M059J (cell line): ENCODE results near the gene PARP2. TPM values are rescaled to one million over a fixed set of nuclear protein-coding genes. Genes with fewer than 3 reads are reported as not detected.
"Not testable (repeated sequence)": the region's sequence is repeated elsewhere in the genome, so short reads cannot be mapped to it uniquely, and the experiment has no call there.

ENCODE experiments used
- DNase-seq: peaks from one replicate; pipeline ENCODE4 v3.0.0-alpha.2; 2012; ENCODE audit warnings: low read depth
- total RNA-seq: library from RNA; depleted of rRNA; stranded (reverse); fragments of >200 nt; shearing (Covaris generic); gene quantifications from 2 replicates; pipeline ENCODE4 v1.2.3, GENCODE V29; 2014; rRNA removed

PARP2 gene, protein sequence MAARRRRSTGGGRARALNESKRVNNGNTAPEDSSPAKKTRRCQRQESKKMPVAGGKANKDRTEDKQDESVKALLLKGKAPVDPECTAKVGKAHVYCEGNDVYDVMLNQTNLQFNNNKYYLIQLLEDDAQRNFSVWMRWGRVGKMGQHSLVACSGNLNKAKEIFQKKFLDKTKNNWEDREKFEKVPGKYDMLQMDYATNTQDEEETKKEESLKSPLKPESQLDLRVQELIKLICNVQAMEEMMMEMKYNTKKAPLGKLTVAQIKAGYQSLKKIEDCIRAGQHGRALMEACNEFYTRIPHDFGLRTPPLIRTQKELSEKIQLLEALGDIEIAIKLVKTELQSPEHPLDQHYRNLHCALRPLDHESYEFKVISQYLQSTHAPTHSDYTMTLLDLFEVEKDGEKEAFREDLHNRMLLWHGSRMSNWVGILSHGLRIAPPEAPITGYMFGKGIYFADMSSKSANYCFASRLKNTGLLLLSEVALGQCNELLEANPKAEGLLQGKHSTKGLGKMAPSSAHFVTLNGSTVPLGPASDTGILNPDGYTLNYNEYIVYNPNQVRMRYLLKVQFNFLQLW
- 25.4 and 27.8 TPM in 2 replicates for total RNA-seq

DNA sequence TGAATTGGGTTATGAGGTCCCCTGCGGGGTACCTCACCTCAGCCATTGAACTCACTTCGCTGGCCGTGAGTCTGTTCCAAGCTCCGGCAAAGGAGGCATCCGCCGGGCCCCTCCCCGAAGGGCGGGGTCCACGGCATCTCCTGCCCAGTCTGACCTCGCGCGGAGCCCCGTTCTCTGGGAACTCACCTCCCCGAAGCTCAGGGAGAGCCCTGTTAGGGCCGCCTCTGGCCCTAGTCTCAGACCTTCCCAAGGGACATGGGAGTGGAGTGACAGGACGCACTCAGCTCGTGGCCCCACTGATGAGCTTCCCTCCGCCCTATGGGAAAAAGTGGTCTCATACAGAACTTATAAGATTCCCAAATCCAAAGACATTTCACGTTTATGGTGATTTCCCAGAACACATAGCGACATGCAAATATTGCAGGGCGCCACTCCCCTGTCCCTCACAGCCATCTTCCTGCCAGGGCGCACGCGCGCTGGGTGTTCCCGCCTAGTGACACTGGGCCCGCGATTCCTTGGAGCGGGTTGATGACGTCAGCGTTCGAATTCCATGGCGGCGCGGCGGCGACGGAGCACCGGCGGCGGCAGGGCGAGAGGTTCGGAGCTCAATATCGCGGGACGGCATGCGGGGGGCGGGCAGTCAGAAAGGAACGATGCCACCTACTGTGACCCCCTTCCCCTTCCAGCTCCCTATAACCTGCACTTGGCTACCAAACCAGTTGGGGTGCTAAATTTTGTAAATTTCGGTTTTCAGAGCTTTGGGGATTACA lies at the start of gene PARP2:
Gene PARP2, plus strand, starts transcription at position 544 of the 770 bp plus-strand sequence. Its CDS starts 7 bp downstream, at position 551.
- DNase-seq: peak; percentile 100

DNA sequence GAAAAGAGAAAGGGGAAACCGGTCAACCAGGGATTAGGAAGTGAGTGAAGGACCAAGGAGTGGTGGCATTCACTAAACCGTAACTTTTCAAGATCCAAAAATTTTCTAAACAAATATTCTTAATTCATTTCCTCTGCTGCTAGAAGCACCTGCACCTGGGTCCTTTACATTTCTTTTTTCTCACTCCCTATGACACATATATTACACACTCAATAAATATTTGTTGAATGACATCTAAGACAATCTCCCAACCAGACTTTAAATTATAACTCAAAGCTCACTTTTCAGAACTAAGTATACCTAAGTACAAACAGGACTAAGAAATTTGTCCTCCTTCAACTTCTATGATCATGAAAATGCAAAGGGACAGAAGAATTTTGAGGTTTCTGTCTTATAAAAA lies 48.8 kb upstream of the PARP2 start:
- DNase-seq: no peak

DNA sequence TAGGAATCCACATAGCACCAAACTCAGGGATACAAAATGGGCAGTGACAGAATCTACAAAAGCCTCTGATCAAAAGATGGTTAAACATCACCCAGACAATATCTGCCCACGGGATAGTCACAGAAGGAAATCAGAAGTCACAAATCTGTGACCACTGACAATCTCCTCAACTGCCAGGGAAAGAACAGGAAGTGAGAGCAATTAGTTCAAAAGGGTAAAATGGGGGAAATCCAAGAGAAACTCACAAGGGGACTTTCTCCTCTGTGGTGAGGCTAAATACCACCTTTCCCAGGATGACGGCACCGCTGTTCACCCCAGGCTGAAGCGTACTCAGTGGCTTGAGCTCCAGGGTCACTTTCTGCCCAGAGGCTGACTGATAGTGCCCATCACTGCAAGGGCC lies 48.4 kb upstream of the PARP2 start:
- DNase-seq: no peak

DNA sequence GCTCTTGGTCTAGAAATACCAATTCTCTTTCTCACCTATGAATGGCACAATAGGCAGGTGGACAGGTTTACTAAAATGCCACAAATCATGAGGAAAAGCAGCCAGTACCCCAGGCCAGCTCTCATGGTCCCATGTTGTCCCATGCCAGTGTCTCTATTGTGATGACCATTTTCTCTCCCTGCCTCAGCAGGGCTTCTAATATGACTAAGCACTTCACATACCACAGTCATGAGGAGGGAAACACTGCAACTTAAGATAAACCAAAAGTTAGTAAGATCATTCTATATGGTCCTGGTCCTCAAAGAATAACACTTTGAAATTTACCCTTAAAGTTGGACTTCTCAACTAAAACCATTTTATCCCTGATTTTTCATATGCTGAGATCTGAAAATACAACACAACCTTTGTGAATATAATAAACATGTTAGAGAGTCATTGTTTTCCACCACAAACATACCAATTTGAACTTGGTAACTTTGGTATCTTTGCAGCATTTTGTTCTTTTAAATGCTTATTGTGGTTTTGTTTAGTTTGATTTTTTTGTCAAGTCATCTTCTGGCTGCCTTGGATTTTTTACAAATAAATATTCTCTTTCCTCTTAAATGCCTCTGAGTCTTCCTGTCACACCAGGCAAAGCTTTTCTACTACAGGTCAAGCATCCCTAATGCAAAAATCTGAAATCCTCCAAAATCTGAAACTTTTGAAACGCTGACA lies 41.2 kb upstream of the PARP2 start:
- DNase-seq: peak; percentile 27

DNA sequence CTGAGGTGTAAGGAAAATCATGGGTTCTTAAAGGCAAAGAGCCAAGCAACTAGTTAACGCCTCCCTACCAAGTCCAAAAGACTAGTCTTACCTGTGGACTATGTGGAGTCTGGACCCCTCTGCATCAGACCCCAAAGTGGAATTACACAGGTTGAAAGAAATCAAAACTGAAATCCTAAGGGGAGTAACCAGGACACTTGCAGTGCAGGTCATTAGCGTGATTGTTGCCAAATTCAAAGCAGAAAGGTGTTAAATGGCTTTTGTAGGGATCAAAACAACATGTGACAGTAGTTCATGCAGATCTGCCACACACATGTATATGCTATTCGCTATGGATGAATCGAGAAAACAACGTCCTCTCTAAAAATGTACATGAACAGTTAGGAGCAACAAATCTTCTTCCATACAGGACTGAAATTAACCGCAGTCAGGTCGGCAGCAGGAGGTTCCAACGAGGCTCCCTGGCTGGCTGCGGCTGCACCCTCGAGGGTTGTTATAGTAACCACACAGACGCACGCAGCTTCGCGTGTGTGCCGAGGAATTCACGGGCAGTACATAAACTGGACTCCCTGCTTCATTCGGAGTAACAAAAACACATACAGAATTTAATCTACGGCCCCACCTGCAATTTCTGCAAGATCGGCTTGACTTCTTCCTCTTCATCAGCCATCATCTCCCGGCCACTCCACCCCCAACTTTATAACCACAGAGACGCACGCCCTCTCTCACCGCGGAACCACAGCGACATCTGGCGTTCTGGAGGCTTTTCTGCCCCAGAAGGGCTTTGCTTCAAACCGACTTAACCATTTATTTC lies 38.0 kb upstream of the PARP2 start, which contains the start of gene TTC5:
Gene TTC5, minus strand, starts transcription at position 687 of the 814 bp plus-strand sequence. Its CDS starts 14 bp downstream, at position 673.
- DNase-seq: peak; percentile 76

GRCh38 chr14:20306079-20306423 lies 37.4 kb upstream of the PARP2 start:
- no peak for DNase-seq

DNA sequence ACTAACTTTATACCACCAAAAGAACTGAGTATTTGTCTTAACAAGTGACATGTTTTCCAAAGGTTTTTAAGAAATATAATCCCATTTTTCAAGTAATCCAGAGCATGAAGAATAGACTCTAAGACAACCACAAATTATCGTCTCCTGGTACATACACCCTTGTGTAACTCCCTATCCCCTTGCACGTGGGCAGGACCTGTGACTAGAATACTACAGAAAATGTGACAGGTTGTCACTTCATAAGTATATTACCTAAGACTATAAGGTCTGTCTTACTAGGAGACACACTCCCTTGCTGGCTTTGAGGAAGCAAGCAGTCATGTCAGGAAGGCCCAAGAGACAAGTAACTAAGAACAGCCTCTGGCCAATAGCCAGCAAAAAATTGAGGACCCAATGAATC lies 29.4 kb upstream of the PARP2 start:
- DNase-seq: no peak

DNA sequence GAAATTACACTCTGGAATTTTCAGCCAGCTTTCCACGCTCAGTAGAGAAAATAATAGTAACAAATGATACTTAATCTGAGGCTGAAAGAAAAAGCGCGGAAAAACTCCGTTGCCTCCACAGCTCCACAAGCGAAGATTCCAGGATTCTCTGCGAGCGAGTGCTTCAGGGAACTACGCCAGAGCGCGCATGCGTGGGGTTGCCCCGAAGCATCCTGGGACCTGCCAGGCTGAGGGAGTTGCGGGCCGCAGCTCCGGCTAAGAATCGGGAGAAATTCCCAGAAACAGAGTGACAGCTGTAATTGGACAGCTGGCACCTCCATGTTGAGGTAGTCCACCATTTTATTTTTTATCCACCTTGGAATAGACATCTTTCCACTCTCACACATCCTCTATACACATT lies 25.7 kb upstream of the PARP2 start:
- no peak for DNase-seq

DNA sequence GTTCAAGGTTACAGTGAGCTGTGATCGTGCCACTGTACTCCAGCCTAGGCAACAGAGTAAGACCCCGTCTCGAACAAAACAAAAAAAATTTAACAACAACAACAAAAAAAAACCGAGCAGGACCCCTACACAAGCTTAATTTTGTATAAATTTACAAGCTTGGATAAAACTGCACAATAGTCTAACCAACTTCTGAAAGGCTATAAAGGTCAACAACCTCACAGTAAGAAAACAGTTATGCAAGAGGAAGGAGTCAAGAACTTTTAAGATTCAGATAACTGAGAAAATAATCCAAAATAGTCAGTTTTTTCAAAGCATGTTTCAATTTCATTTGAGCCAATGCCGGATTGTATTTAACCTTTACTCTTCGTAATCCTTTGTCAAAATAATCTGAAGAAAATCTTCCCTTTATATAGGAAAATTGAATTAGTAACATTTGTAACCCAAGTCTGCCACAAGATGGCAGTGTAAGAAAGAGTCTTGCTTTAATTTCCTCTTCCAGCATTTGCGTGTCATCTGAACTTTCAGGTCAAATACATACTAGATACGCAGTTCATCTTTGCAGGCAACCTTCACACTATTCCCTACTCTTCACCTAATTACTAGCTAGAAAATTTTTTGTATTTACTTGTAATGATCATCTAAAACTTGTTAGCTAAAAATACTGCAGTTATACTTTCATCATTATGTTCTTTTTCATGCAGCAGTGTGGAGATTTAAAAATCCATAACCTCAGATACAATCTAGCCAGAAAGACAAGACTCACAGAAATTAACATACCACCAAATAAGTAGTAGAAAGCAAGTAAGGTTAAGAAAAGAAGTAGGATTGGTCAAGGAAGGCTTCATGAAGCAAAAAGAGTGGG lies 16.2 kb upstream of the PARP2 start:
- peak; percentile 69 for DNase-seq

DNA sequence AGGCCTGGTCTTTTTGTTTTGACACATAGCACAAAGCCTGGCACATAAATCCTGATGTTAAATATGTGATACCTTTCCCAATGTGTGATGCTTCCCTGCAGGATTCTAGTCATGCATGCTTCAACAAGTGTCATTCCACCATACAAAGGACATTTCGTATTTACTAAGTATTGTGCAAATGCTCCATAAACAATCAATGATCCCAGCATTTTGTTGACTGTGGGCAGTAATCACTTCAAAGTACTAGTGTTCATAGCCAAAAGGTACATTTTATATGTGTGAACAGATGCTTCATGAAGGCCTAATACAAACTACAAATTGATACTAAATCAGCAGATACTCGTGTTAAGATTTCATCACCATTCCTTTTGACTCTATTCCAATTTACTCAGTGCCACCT lies 14.7 kb upstream of the PARP2 start:
- DNase-seq: no peak

- no peak for DNase-seq
Measured at GRCh38 chr14:20329355-20329754, 14.1 kb upstream of the PARP2 start.

DNA sequence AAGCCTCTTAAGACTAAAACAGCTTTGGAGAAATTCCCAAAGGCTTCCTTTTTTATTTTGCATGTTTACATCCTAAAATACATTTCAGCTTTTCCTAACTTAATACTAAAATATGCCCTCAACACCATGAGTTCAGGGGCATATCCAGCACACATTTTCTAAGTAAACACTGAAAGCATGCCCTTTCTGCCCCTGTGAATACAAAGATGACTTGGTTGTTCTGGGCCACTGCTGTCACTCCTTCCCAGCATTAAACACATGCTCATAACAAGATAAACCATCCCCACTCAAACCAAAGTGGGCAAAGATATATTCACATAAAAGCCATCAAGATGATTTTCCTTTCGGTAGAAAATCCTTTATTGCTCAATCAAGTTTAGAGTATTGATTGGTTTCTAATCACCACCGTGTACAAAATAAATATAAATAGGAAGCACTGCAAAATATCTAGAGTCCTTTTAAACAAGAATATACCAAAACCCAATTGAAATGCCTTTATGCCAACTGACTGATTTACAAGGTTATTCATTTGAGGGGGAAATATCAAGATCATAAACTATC lies 12.3 kb upstream of the PARP2 start:
- no peak for DNase-seq

GRCh38 chr14:20332431-20332787 lies 11.0 kb upstream of the PARP2 start:
- DNase-seq: peak; percentile 31

DNA sequence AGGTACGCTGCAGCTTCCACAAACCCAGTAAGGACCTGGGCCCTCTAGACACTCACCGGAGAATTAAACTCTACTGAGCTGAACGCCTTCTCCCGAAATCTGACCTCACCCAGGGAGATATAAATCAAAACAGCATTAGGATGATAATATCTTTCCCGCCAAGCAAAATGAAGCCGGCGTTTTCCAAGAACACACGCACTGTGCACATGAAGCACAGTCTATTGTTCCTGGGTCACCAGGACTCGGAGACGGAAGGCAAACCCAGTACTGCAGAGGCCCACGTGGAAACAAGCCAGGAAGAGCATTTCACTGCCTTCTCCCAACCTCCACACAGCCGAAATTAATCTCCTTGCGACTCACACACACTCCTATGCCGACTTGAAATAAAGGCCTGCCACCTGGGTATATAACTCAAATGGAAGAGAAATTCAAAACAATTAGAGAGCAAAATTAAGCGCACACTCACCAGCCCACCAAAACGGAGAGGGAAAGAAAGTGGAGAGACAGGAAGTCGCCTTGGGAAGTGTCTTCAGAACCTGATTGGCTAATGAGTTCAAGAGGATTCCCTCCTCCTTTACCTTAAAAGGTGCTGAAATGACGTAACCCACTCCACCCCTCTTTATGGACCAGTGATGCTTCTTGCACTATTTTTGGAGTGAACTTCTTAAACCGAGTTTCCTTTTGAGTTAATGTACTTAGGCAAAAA lies 10.5 kb upstream of the PARP2 start, which contains the start of gene CCNB1IP1:
Gene CCNB1IP1, minus strand, starts transcription at position 492 of the 706 bp plus-strand sequence. CDS start 16,756 bp downstream, outside the sequence.
- peak; percentile 93 for DNase-seq

GRCh38 chr14:20333494-20333841 lies 10.0 kb upstream of the PARP2 start:
- DNase-seq: no peak

DNA sequence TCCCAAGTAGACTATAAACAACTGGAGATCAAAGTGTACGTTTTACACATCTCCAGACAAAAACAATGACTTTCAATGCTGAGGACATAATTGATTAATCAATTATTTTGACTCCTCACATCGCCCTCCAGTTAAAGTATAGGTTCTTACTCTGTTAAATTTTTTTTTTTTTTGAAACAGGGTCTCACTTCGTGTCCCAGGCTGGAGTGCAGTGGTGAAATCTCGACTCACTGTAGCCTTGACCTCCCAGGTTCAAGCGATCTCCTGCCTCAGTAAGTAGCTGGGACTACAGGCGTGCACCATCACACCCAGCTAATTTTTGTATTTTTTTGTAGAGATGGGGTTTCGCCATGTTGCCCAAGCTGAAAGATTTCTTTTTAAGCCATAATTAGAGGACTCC lies 9.4 kb upstream of the PARP2 start:
- no peak for DNase-seq

GRCh38 chr14:20341032-20341431 lies 2.4 kb upstream of the PARP2 start:
- DNase-seq: not testable (repeated sequence)

- DNase-seq: no peak
Measured at GRCh38 chr14:20341646-20342045, 1.8 kb upstream of the PARP2 start.

DNA sequence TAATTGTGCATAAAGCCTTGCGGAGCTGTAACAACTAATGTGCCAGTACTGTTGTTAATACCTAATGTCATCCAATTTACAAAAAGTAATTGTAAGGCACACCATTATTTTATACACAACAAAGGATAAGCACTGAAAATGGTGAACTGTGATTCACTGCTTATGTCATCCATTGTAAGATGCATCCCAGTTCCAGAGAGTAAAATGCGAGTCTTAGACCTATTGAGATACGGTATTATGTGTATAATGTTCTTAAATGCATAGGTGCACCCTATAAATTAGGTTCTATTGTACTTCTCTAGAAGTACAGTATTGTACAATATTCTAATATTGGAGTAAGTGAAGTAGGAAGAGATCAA lies 406 bp downstream of the PARP2 start:
- DNase-seq: peak; percentile 30
